ENCODE results near the gene SLCO4A1.

DNA sequence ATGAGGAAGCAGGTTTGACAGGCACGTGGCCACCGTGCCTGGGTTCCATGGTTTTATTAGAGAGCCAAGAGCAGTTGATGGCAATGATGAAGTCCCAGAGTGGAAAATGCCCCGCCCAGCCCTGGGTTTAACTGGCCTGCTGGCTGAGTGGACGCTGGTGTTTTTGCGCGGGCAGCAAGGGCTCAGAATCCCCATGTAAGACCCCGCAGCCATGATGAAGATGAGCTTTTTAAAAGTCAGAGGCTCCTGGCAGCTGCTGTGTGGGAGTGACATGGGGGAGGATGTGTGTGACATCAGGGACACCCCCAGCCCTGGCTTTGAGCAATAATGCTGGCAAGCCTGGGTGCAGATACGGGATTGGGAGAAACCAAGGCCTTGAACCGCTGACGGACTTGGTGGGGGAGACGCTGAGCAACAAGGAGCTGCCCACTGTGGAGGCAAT lies 33.0 kb upstream of the SLCO4A1 start:
- TF ChIP-seq, protein P1, sequence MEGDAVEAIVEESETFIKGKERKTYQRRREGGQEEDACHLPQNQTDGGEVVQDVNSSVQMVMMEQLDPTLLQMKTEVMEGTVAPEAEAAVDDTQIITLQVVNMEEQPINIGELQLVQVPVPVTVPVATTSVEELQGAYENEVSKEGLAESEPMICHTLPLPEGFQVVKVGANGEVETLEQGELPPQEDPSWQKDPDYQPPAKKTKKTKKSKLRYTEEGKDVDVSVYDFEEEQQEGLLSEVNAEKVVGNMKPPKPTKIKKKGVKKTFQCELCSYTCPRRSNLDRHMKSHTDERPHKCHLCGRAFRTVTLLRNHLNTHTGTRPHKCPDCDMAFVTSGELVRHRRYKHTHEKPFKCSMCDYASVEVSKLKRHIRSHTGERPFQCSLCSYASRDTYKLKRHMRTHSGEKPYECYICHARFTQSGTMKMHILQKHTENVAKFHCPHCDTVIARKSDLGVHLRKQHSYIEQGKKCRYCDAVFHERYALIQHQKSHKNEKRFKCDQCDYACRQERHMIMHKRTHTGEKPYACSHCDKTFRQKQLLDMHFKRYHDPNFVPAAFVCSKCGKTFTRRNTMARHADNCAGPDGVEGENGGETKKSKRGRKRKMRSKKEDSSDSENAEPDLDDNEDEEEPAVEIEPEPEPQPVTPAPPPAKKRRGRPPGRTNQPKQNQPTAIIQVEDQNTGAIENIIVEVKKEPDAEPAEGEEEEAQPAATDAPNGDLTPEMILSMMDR (conservative IDR thresholded peaks at IDR 0.05 in 1 of 2, IDR thresholded peaks at IDR 0.05 in 1 of 2; ENCODE audit: low read depth in 1 of 2, low read length in 2 of 2): no peak
- no peak for TF ChIP-seq EZH2 (IDR thresholded peaks at IDR 0.05; ENCODE audit: low read length, missing control alignments)

All from fibroblast of lung (primary cell).